HEK293T (cell line): ENCODE data around the gene NKTR.

Source experiments
- CTCF ChIA-PET: fragments of 350-600 bp; formaldehyde crosslinking; extraction: SDS; loops from one replicate; lab custom pipeline; 2021; ENCODE audit warnings: antibody characterized with exemption, inconsistent platforms; lab: Yijun Ruan, JAX
- POLR2A ChIA-PET: fragments of 350-600 bp; formaldehyde crosslinking; extraction: SDS; loops from one replicate; lab custom pipeline; 2020; ENCODE audit warnings: antibody characterized with exemption, inconsistent platforms; lab: Yijun Ruan, JAX
- DNase-seq: peaks from one replicate; pipeline ENCODE4 v3.0.0; 2012; ENCODE audit warnings: mixed read lengths; ENCODE audit errors: extremely low spot score
- ARNT ChIP-seq: fragments of 450-650 bp; IDR thresholded peaks from 2 replicates; pipeline ENCODE4 v1.6.1; 2017; ENCODE audit warnings: mild to moderate bottlenecking
- BHLHE40 ChIP-seq: fragments of 450-650 bp; IDR thresholded peaks from 2 replicates; pipeline ENCODE4 v1.6.1; 2016; ENCODE audit warnings: mild to moderate bottlenecking, moderate library complexity, borderline replicate concordance
- CTBP1 ChIP-seq: fragments of 450-650 bp; IDR thresholded peaks from 2 replicates; pipeline ENCODE4 v1.6.1; 2016; ENCODE audit warnings: borderline replicate concordance
- ELF4 ChIP-seq: fragments of 450-650 bp; IDR thresholded peaks from 2 replicates; pipeline ENCODE4 v1.6.1; 2017; ENCODE audit warnings: antibody characterized with exemption
- FOXA1 ChIP-seq: fragments of 450-650 bp; IDR thresholded peaks from 2 replicates; pipeline ENCODE4 v1.6.1; 2016; ENCODE audit warnings: mild to moderate bottlenecking
- FOXK2 ChIP-seq: fragments of 450-650 bp; IDR thresholded peaks from 2 replicates; pipeline ENCODE4 v1.6.1; 2016; ENCODE audit warnings: mild to moderate bottlenecking
- FOXM1 ChIP-seq: fragments of 450-650 bp; IDR thresholded peaks from 2 replicates; pipeline ENCODE4 v1.6.1; 2017; ENCODE audit warnings: mild to moderate bottlenecking, borderline replicate concordance
- HDGF ChIP-seq: fragments of 450-650 bp; IDR thresholded peaks from 2 replicates; pipeline ENCODE4 v1.6.1; 2017; ENCODE audit warnings: antibody characterized with exemption, borderline replicate concordance
- L3MBTL2 ChIP-seq: fragments of 450-650 bp; conservative IDR thresholded peaks from 2 replicates; pipeline ENCODE4 v1.6.1; 2016; ENCODE audit warnings: mild to moderate bottlenecking
- LEF1 ChIP-seq: fragments of 450-650 bp; IDR thresholded peaks from 2 replicates; pipeline ENCODE4 v1.6.1; 2017; ENCODE audit warnings: mild to moderate bottlenecking, borderline replicate concordance
- NFRKB ChIP-seq: fragments of 450-650 bp; IDR thresholded peaks from 2 replicates; pipeline ENCODE4 v1.6.1; 2016; ENCODE audit warnings: mild to moderate bottlenecking, moderate library complexity
- SP1 ChIP-seq: fragments of 450-650 bp; IDR thresholded peaks from 2 replicates; pipeline ENCODE4 v1.6.1; 2017
- SUZ12 ChIP-seq: fragments of 450-650 bp; IDR thresholded peaks from 2 replicates; pipeline ENCODE4 v1.6.1; 2016; ENCODE audit warnings: mild to moderate bottlenecking
- TARDBP ChIP-seq: fragments of 450-650 bp; IDR thresholded peaks from 2 replicates; pipeline ENCODE4 v1.6.1; 2016
- ZNF384 ChIP-seq: fragments of 450-650 bp; IDR thresholded peaks from 2 replicates; pipeline ENCODE4 v1.6.1; 2016
- TF ChIP-seq, protein P1 (sequence below): fragments of 450-650 bp; IDR thresholded peaks from 2 replicates; pipeline ENCODE4 v1.6.1; 2016

The NKTR gene

DNA sequence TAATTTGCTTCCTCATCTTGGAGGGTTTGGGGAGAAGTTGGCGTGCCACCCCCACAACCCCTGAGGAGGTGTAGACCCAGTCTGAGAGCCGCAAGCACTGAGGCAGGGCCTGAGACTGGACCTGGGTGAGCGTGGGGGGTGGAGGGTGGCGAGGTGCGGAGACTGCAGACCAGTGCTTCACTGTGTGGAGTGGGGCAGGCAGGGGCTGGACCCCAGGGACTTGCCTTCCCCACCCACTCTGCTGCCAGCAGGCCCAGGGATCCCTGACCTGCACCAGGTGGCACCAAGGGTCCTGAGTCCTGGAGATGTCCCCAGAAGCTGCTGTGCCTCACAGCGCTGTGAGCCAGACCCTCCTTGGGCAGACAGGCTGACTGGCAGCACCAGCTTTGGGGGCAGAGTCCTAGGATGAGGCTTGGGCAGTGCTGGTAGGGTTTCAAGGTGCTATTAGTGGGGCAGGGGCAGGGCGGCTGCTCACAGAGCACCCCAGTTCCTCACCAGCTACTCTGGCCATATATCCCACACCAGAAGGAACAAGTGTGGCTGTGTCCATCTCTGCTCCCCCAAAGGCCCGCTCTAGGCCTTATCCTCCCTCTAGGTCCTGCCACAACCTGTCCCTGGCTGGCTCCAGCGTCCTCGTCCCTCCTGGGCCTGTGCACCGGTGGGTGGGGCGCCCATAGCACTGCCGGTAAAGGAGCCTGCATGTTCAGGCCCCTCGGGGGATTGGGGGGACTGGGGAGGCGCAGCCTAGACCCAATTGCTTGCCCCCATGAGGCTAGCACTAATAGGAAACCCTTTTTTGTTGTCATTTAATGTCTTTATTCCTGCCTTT, 64.8 kb downstream of the NKTR start:
- POLR2A ChIA-PET, result interaction anchor here (1.3 kb wide), 1 partner anchor 11 kb away, joined by 4 read pairs; no protein-coding TSS in a partner anchor
- CTCF ChIA-PET, result no interaction called here

DNA sequence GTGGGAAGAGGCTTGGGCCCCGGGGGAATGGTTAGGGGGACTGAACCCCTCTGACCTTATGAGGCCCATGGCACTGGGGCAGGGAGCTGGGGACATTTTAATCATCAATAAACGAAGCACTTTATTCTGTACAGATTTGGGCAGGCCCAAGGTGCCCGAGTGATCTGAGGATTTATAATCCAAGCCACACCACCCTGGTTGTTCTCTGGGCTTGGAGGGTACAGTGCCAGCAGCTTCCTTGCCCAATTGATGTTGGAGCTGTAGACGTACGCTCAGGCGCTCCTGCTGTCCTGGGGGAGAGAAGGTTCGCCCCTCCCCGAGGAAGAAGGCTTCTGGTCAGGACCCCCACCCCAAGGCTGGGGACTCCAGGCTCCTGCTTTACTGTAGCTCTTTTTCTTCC, 65.5 kb downstream of the NKTR start:
- CTCF ChIA-PET, result no interaction called here

More for the DNA sequence above, 64.8 kb downstream of the NKTR start:
- no peak for DNase-seq
- no peak for TF ChIP-seq ARNT
- TF ChIP-seq FOXA1, result no peak
- no peak for TF ChIP-seq HDGF
- TF ChIP-seq L3MBTL2, result no peak
- no peak for TF ChIP-seq FOXM1
- no peak for TF ChIP-seq ELF4
- no peak for TF ChIP-seq ZNF384

DNA sequence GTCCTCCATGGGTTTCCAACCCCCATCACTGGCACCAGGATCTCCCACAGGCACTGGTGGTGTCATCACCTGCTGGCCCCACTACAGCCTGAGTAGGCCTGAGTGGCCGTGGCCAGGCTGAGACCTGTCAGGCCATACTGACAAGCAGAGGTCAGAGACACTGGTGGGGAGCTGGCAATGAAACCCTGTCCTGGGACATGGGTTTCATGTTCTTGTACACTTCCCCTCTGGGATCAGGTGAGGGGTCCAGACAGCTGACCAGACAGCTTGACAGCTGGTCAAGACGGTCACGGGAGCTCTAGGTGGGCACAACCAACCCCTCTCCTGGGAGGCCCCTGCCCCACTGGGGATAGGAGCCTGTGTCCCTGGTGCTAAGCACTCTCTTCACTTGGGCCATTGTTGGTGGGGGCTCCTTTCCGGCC, 66.1 kb downstream of the NKTR start:
- ChIA-PET CTCF (no interaction called here), POLR2A (interaction anchor here (1.0 to 1.3 kb wide), 2 partner anchors 12 to 66 kb away, joined by 3 to 4 read pairs; partner anchors contain the start of gene NKTR)
- no peak for TF ChIP-seq LEF1
- no peak for TF ChIP-seq FOXK2
- no peak for TF ChIP-seq HDGF
- TF ChIP-seq, protein P1, sequence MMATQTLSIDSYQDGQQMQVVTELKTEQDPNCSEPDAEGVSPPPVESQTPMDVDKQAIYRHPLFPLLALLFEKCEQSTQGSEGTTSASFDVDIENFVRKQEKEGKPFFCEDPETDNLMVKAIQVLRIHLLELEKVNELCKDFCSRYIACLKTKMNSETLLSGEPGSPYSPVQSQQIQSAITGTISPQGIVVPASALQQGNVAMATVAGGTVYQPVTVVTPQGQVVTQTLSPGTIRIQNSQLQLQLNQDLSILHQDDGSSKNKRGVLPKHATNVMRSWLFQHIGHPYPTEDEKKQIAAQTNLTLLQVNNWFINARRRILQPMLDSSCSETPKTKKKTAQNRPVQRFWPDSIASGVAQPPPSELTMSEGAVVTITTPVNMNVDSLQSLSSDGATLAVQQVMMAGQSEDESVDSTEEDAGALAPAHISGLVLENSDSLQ, result no peak
- TF ChIP-seq L3MBTL2, result no peak
- TF ChIP-seq FOXA1, result no peak
- TF ChIP-seq ARNT, result no peak
- TF ChIP-seq CTBP1, result no peak
- no peak for TF ChIP-seq ZNF384
- TF ChIP-seq ELF4, result no peak
- TF ChIP-seq BHLHE40, result no peak
- no peak for TF ChIP-seq FOXM1
- TF ChIP-seq TARDBP, result no peak
- TF ChIP-seq NFRKB, result no peak
- no peak for TF ChIP-seq SUZ12
- TF ChIP-seq SP1, result no peak
- no peak for DNase-seq

More for the DNA sequence above, 65.5 kb downstream of the NKTR start:
- TF ChIP-seq SP1 (no peak), FOXK2 (no peak), ARNT (no peak), NFRKB (no peak), FOXM1 (no peak), SUZ12 (no peak), LEF1 (no peak), ELF4 (no peak), HDGF (no peak), FOXA1 (no peak), L3MBTL2 (no peak), TARDBP (no peak), ZNF384 (no peak), BHLHE40 (no peak), CTBP1 (no peak)
- TF ChIP-seq, protein P1, result no peak
- POLR2A ChIA-PET, result interaction anchor here (1.0 to 1.3 kb wide), 2 partner anchors 12 to 66 kb away, joined by 3 to 4 read pairs; partner anchors contain the start of gene NKTR
- DNase-seq, result no peak

DNA sequence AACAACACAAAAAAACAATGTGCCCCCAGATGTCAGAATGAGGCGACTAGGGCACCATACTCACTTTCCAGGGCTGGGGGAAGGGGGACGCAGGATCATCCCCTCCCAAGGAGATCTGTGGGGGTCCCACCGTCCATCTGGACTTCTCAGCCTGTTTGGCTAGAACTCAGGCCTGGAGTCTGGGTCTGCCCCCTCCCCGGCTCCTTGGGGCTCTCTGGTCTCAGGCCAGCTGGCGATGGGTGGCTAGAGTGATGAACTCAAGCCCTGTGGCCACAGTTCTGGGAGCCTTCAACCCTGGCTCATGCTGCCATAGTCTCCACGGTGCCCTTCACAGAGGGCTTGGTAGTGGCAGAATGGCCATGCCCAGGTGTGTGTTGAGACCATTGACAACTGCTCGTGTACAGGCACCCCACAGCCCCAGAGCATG, 66.6 kb downstream of the NKTR start:
- DNase-seq, result no peak
- TF ChIP-seq, protein P1, result no peak
- TF ChIP-seq ELF4 (no peak), FOXA1 (no peak), SUZ12 (no peak)
- CTCF ChIA-PET, result no interaction called here
- POLR2A ChIA-PET, result interaction anchor here (1.0 kb wide), 1 partner anchor 67 kb away, joined by 3 read pairs; the partner anchor contains the start of gene NKTR

DNA sequence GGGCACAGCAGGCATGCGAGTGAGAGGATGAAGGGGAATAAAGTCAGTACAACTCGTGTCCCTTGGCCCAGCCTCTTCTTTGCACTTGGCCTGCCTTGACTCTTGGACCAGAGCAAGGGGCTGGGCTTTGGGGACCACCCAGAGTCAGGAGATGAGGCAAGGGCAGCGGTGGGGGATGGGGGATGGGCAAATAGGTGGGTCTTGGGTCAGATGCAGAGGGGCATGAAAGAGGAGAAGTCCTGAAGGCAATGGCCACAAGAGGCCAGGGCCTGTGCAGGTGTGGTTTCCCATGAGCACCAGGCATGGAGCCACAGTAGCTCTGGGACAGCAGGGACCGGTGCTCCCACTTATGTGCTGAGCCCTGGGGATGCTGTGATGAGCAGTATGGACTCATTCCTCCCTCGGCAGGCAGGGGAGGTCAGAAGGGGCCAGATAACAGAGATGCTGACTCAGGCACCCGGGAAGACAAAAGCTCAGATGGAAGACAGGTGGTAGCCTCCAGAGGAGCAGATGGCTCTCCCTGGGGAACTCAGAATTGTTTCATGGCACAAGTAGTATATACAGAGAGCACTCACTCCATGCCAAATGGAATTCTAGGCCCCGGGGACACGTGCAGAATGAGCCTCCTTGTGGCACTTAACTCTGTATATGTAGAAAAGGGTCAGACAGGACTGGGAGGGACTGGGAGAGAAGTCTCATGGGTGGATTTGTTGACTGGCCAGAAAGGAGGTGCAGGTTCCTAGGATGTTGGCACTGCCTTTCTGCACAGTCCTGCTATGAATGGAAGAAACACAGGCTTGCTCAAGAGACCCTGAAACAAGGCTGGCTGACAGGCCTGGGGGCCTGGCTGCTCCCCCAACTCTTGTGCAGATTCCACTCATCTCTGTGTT, 67.3 kb downstream of the NKTR start:
- no peak for DNase-seq
- ChIA-PET CTCF (no interaction called here), POLR2A (no interaction called here)
- TF ChIP-seq CTBP1, result no peak

DNA sequence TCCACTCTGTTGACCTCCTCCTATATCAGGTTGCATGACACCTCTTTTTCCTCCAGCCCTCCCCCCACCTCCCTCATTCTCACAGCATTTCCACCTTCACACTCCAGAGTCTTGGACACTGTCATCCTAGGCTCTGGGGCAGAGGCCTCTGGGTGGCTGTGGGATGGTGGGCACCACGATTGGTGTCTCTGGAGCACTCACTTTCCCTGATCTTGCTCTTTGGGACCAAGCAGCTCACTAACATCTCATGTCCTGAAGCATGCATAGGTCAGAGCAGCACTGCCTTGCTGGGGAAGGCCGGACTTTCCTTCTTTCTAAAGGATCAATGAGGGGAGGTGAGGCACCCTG, 67.9 kb downstream of the NKTR start:
- TF ChIP-seq HDGF (no peak), FOXA1 (no peak)
- TF ChIP-seq, protein P1, result no peak
- no peak for DNase-seq
- POLR2A ChIA-PET, result no interaction called here
- CTCF ChIA-PET, result no interaction called here
